RWPE2 (cell line): ENCODE measurements around the gene PAXX.

ENCODE experiments used
- ATAC-seq: fragments of 200-7000 bp; cut with Tn5 transposase; 3 replicates; pipeline ENCODE4 v1.9.1; 2021; ENCODE audit warnings: low read depth
- DNase-seq: peaks from one replicate; pipeline ENCODE4 v3.0.0-alpha.2; 2020; ENCODE audit warnings: low spot score
- H3K27ac ChIP-seq: fragments of 450-650 bp; 2 replicates; pipeline ENCODE4 v1.5.1; 2017; ENCODE audit warnings: mild to moderate bottlenecking; ENCODE audit not compliant: poor library complexity, severe bottlenecking
- H3K27me3 ChIP-seq: fragments of 250-450 bp; sonication (Bioruptor Pico); 2 replicates; pipeline ENCODE4 v1.5.1; 2021; ENCODE audit warnings: mild to moderate bottlenecking, moderate library complexity; ENCODE audit not compliant: insufficient read depth, poor library complexity, severe bottlenecking
- H3K36me3 ChIP-seq: fragments of 250-450 bp; sonication (Bioruptor Pico); 2 replicates; pipeline ENCODE4 v1.5.1; 2020; ENCODE audit warnings: low read depth, mild to moderate bottlenecking, moderate library complexity
- H3K4me1 ChIP-seq: fragments of 250-450 bp; sonication (Bioruptor Pico); 2 replicates; pipeline ENCODE4 v1.5.1; 2021; ENCODE audit warnings: mild to moderate bottlenecking, moderate library complexity; ENCODE audit not compliant: insufficient read depth, poor library complexity, severe bottlenecking
- H3K4me3 ChIP-seq: fragments of 250-450 bp; sonication (Bioruptor Pico); 2 replicates; pipeline ENCODE4 v1.5.1; 2021; ENCODE audit warnings: mild to moderate bottlenecking, moderate library complexity; ENCODE audit not compliant: severe bottlenecking
- H3K9me3 ChIP-seq: fragments of 250-450 bp; sonication (Bioruptor Pico); 2 replicates; pipeline ENCODE4 v1.5.1; 2021; ENCODE audit warnings: mild to moderate bottlenecking, moderate library complexity; ENCODE audit not compliant: severe bottlenecking
- CTCF ChIP-seq: fragments of 450-650 bp; IDR thresholded peaks from one replicate; pipeline ENCODE4 v1.5.1; 2017; ENCODE audit warnings: mild to moderate bottlenecking, moderate library complexity; ENCODE audit not compliant: poor library complexity, severe bottlenecking

PAXX gene

GRCh38 chr9:136970361-136970760 is 21.9 kb upstream of the PAXX start:
- Histone ChIP-seq H3K36me3 (no peaks in the 10 kb centered on the region), H3K9me3 (no peaks in the 10 kb centered on the region), H3K27ac (no peak overlapping the region), H3K4me1 (peaks cover 7% of the 10 kb centered on the region), H3K27me3 (no peaks in the 10 kb centered on the region), H3K4me3 (no peak overlapping the region)
- ATAC-seq (no peak), DNase-seq (no peak)
- no peak for TF ChIP-seq CTCF

DNA sequence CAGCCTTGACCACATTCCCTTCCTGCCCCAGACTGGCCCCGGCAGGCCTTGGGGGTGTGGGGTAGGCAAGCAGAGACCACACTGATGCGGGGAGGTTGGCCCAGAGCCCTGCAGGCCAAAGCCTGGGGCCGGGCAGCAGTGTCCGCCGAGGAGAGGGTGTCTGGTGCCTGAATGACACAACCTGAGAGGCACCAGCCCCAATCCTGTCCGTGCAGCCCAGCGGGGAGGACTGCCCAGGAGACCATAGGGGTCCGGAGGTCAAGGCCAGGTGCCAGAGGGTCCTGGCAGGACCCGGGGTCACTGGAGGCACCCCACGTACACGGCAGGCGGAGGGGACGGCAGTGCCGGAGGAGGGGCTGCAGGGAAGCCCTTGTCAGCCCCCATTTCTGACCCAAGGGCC is 20.5 kb upstream of the PAXX start:
- peaks cover 7% of the 10 kb centered on the region for H3K4me1 ChIP-seq
- H3K36me3 ChIP-seq: no peaks in the 10 kb centered on the region
- H3K4me3 ChIP-seq: no peak overlapping the region
- no peaks in the 10 kb centered on the region for H3K27me3 ChIP-seq
- TF ChIP-seq CTCF: no peak
- no peak overlapping the region for H3K27ac ChIP-seq
- DNase-seq: no peak
- ATAC-seq: no peak
- no peaks in the 10 kb centered on the region for H3K9me3 ChIP-seq

- H3K36me3 ChIP-seq: no peaks in the 10 kb centered on the region
- no peak overlapping the region for H3K27ac ChIP-seq
- peaks cover 7% of the 10 kb centered on the region for H3K4me1 ChIP-seq
- no peak for ATAC-seq
- no peaks in the 10 kb centered on the region for H3K27me3 ChIP-seq
- no peak for DNase-seq
- TF ChIP-seq CTCF: no peak
- H3K9me3 ChIP-seq: no peaks in the 10 kb centered on the region
- no peak overlapping the region for H3K4me3 ChIP-seq
Observed at GRCh38 chr9:136972335-136972734, 19.9 kb upstream of the PAXX start.

GRCh38 chr9:136972743-136973142 is 19.5 kb upstream of the PAXX start:
- Histone ChIP-seq H3K27me3 (no peaks in the 10 kb centered on the region), H3K4me3 (no peak overlapping the region), H3K36me3 (no peaks in the 10 kb centered on the region), H3K27ac (no peak overlapping the region), H3K4me1 (peaks cover 7% of the 10 kb centered on the region), H3K9me3 (no peaks in the 10 kb centered on the region)
- no peak for DNase-seq
- TF ChIP-seq CTCF: no peak
- ATAC-seq: no peak

- Histone ChIP-seq H3K27ac (no peak overlapping the region), H3K27me3 (no peaks in the 10 kb centered on the region), H3K4me3 (no peak overlapping the region), H3K9me3 (no peaks in the 10 kb centered on the region), H3K4me1 (peaks cover 7% of the 10 kb centered on the region), H3K36me3 (no peaks in the 10 kb centered on the region)
- no peak for DNase-seq
- no peak for ATAC-seq
- TF ChIP-seq CTCF: no peak
Observed at GRCh38 chr9:136973618-136974617, 18.3 kb upstream of the PAXX start.
